OCI-LY1 (cell line): ENCODE results near the gene ABCB10.

Experiments used
- CTCF ChIP-seq: fragments of 200-600 bp; sonication (generic), shearing (Covaris generic); IDR thresholded peaks from 2 replicates; pipeline ENCODE4 v1.5.1; 2017; ENCODE audit warnings: mild to moderate bottlenecking, antibody characterized with exemption, low read length, moderate library complexity, mixed read lengths
- EZH2 ChIP-seq: fragments of 200-600 bp; sonication (generic), shearing (Covaris generic); IDR thresholded peaks from 2 replicates; pipeline ENCODE4 v1.8.0; 2017; ENCODE audit warnings: borderline replicate concordance, mixed run types, mild to moderate bottlenecking, antibody characterized with exemption, low read length, moderate library complexity, mixed read lengths

GRCh38 chr1:229539863-229540506 is 18.5 kb downstream of the ABCB10 start:
- TF ChIP-seq CTCF (no peak), EZH2 (no peak)
